GM21737 (cell line): Measurements from ENCODE around the gene RANBP17.

ENCODE experiments used
- ATAC-seq: cut with Tn5 transposase; IDR thresholded peaks from one replicate; pipeline ENCODE4 v1.9.1; 2021; ENCODE audit warnings: mild to moderate bottlenecking, moderate library complexity; ENCODE audit not compliant: unreplicated experiment

Gene RANBP17

DNA sequence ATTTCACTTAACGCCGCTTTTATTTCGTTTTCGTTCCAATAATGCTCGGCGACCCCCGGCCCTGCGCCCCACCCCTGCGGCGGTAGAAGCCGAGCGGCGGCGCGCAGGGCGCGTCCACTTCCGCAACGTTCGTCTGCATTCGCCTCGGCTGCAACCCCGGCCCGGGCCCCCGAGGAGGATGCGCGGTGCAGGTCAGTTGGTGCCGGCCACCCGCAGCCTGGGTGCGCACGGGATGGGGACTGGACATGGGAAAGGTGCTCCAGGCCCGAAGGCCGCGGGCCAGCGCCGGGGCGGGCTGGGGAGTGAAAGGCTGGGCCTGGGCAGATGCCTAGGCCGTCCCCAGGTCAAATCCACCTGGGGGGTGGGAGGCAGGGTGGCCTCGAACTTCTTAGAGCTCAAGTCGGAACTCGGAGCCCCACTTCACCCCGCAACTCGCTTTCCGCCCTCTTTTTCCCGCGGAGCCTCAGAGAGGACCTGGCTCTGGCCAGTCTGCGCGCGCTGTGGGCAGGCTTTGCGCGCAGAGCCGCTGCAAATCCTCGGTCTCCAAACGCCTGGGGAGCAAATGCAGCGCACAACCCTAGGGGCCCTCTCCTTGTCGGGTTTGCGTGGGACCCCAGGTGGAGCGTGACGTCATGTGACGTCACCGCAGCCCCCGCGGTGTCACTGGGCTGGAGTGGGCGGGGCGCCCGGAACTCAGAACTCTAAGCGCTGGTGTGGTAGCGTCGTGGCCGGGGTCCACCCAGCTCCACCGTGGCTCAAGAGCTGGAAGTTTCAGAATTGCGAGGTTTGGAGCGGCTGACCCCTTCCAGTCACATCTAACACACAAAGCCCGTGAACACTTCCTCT lies 450.5 kb downstream of the RANBP17 start:
- no peak for ATAC-seq

DNA sequence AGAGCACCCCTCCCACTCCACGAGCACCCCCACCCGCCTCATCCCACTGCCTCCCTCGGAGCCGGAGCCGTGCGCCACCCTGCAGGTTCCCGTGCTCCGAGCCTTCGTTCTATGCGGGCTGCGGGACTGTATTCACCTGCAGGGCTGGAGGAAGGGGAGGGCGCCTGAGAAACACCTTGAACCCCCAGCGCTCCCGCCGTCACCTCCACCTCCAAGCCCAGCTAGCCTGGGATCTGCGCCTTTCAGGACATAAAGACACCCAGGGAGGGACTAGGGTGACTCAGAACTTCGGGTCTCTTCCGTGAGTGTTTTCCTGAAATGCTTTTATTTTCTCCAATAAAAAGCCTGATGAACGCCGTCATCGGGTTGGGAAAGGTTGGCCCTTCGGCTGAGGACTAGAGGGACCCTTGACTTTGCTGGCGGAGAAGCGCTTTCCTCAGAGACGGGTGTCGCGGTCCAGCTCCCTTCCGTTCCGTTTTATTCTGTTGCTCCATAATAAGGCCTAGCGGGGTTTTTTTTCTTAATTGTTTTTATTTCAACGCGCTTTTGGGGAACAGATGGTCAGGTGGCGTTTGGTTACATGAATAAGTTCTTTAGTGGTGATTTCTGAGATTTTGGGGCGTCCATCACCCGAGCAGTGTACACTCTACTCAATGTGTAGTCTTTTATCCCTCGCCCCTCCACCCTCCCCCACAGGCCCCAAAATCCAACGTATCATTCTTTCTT lies 451.8 kb downstream of the RANBP17 start:
- ATAC-seq, result no peak

DNA sequence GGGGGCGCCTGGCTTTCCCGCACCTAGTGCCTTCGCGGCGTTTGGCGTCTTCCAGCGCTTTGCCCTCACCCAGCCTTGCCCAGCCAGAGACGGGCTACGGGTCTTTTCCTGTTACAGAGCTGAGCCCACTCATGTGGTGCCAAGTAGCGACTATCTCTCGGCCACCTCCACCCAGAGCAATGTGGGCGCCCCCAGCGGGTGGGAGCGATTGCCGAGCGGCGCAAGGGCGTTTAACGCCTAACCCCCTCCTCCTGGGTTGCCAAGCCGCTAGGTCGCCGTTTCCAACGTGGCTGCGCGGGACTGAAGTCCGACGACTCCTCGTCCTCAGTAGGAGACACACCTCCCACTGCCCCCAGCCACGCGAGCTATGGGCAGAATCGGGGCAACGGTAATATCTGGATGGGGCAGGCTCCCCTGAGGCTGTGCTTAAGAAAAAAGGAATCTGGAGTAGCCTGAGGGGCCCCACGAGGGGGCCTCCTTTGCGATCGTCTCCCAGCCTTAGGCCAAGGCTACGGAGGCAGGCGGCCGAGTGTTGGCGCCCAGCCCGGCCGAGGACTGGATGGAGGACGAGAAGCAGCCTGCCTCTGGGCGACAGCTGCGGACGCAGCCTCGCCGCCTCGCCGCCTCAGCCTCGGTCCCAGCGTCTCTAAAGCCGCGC lies 453.0 kb downstream of the RANBP17 start:
- ATAC-seq, result no peak

DNA sequence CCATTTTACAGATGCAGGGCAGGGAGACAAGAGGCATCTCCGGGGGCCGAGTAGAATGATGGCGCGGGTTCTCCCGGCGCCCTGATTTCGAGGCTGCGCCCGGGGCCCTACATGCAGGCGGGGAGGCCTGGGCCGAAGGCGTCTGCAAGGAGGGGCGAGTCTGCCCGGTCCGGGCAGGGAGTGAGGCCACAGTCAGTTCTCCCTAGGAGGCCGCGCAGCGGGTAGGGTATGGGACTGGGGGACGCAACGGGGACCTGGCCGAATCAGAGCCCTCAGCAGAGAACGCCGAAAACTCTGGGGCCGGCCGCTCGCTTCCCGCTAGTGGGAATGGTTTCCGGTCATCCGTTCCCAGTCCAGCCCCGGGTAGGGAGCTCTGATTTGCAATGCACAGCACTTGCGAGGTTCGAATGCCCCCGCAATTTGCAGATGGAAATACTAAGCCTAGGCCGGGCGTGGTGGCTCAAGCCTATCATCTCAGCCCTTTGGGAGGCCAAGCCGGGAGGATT lies 453.6 kb downstream of the RANBP17 start:
- ATAC-seq, result no peak

DNA sequence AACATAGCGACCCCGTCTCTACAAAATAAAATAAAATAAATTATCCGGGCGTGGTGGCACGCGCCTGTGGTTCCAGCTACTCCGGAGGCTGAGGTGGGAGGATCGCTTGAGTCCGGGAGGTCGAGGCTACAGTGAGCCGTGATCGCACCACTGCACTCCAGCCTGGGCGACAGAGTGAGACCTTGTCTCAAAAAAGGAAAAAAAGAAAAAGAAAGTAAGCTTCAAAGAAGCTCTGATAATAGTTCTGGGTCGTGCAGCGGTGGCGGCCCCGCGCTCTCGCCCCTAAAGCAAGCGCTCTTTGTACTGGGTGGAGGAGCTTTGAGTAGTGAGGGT lies 454.1 kb downstream of the RANBP17 start:
- no peak for ATAC-seq

DNA sequence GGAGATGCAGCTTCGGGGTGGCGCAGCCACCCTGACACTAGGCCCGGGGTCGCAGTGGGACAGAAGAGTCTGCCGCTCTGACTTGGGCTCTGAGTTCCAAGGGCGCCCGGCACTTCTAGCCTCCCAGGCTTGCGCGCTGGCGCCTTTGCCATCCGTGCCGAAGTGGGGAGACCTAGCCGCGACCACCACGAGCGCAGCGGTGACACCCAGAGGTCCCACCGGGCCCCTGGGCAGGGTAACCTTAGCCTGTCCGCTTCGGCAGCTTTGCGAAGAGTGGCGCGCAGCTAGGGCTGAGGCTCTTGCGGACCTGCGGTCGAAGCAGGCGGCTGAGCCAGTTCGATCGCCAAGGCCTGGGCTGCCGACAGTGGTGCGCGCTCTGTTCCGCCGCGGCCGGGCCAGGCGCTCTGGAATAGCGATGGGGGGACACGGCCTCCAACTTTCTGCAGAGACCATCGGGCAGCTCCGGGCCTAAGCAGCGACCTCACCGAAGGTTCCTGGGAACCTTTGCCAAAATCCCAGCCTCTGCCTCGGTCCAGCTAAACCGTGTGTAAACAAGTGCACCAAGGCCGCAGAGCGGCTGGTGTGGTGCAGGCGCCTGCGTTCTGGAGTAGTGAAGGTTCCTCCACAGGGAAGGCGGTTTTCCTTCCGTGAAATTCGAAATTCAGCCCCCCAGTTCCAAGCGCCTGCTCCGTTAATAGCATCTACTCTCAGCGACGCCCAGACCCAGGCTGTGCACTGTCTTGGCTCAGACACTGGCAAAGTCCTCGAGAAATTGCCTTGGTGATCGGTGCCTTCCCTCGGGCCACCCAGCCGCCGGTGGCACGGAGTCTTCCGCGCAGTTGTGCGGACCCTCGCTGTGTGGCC lies 454.7 kb downstream of the RANBP17 start:
- no peak for ATAC-seq

DNA sequence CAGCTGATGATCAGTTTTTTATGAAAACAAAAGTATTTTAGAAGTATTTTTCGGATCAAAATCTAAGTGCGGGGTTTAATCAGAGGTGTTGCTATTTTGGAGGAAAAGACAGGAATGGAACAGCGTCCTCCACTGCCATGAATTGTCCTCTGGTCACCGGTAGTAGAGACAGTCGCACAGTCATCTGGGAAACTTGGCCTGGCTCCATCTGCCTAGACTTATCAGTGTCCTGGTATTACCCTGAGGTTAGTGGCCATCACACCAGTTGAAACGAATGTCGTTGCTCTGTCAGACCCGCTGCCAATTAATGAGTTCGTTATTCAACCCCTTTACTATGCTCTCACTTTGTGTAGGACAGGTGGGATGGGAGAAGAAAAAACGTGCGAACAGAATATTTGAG lies 455.4 kb downstream of the RANBP17 start:
- no peak for ATAC-seq

DNA sequence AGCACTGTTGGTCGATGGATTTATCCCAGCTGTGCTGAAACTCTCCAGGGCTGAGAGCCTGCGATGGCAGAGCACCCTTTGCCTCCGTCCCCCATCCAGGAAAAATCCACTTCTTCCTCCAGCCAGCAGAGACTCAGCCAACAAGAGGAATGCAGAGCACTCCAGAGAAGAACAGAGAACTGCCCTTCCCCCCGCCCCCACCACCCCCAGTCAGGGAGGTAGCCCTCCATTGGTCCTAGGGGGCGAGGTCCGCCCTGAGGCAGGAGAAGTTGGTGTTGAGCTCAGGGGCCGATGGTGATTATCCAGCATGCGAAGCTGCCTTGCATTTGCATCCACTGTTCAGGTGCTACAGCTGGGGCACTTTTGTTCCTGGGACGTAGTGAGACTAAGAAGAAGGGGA lies 456.2 kb downstream of the RANBP17 start:
- ATAC-seq, result no peak

DNA sequence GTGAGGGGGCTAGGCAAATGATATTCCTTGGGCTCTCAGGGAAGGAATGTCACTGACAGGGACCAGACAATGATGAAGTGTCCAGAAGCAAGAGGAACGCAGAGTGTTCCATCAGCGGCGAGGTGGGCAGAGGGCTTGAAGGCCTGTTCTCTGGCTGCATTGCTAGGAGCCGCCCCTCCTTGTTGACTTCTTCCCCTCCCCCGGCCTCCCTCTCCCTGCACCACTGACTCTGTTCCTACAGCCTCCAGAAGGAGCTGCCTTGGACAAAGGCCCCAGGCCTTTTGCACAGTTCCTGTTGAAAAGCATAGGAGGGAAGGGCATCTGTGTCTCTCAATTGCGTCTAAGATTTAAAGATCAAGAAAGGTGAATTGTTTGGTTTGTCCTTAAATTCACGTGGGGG lies 459.6 kb downstream of the RANBP17 start:
- ATAC-seq, result no peak

DNA sequence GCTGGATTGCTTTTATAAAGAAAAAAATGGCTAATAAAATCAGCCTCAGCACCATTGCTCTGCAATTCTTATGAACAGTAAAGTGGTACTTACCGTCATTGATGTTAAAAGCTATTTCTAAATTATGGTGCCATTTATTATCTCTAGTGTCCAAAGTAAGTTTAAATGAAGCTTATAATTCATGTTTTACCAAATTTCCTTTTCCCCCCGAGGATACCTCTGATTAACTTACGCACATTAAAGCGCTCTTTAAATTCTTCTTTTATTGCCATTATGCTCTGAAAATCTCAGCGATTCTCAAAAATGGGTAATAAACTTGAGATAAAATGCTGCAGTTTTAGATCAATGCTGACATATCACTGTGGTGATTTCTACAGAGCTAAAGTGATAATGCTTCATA lies 460.7 kb downstream of the RANBP17 start:
- no peak for ATAC-seq

DNA sequence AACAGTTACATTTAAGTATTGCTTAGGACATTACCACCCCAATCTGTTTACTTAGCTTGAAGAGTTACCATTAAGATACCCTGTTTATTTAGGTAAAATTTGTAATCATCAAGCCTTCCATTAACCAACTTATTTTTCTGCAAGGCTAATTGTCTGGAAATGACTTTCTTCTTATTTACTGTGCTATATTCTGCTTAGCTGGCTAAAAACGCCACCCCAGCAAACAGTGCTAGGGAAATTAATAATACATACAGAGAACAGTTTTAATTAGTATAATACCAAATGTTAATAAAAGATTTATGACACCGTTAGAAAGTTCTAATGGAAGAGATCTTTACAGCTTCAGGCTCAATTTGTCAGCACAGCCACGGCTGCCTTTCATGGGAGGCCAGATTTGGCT lies 461.2 kb downstream of the RANBP17 start:
- no peak for ATAC-seq

DNA sequence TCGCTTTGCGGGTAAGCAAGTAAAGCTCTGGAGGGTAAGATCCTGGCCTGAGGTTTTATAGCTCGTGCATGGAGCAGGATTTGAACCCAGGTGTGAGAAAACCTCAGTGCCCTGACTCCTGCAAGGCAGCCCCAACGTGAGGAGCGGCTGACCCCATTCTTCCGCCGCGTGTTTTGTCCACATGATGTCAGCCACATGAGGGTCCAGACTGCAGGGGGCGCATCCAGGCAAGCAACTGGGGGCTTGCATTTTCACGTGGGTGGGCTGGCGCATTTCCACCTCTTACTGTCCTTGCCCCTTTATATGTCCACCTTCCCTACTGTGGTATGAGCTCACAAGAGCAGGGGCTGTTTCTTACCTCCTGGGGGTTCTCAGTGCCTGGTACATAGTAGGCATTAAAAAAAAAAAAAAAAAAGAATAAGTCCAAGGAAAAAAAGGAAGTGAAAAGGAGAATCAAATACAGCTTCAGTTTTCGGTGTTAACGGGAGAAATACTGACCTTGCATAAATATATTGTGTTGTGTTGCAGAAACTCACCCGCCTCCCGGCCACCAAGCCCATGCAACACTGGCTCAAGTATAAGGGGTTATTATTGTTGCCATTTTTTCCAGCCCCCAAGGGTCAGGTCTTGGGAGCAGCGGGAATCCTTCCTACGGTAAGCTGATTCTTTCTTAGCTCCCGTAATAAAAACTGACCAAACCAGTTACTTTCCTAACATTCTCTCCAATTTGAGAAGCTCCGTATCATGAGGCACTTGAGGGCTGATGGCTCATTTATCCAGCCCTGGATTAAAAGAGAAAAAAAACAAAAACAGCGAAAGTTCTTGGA lies 462.2 kb downstream of the RANBP17 start:
- ATAC-seq, result no peak

DNA sequence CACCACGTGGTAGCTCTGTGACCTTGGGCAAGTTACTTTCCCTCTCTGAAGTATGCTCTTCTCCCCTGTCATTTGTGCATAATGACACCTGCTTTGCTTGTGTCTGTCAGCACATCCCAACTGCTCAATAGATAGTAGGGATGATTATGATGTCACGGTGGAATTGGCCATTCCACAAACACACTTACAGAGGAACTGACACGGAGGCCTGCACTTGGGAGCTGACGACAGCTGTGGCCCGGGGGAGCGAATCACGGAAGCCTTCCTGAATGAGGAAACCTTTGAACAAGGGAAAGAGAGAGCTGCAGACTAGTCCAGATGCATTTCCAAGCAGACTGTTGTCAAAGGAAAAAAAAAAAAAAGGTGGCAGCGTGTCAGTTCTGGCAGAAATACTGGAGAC lies 468.2 kb downstream of the RANBP17 start:
- no peak for ATAC-seq

DNA sequence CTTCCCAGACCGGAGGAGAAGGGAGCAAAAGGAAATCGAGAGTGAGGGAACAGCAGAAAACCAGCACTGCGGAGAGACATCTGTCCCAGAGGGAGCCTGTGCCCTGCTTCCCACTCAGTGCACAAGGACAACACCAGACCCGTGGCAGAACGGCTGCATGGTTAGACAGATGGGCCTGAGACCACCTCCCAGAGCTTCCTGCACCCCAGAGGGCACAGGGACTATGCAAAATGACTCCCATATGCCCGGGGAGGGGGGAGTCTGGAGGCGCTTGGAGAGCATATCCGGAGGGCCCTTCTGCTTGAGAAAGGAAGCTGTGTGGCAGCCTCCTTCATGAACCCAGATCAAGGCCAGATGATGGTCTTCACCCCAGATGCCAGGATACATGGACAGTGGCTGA lies 473.8 kb downstream of the RANBP17 start:
- ATAC-seq, result no peak

DNA sequence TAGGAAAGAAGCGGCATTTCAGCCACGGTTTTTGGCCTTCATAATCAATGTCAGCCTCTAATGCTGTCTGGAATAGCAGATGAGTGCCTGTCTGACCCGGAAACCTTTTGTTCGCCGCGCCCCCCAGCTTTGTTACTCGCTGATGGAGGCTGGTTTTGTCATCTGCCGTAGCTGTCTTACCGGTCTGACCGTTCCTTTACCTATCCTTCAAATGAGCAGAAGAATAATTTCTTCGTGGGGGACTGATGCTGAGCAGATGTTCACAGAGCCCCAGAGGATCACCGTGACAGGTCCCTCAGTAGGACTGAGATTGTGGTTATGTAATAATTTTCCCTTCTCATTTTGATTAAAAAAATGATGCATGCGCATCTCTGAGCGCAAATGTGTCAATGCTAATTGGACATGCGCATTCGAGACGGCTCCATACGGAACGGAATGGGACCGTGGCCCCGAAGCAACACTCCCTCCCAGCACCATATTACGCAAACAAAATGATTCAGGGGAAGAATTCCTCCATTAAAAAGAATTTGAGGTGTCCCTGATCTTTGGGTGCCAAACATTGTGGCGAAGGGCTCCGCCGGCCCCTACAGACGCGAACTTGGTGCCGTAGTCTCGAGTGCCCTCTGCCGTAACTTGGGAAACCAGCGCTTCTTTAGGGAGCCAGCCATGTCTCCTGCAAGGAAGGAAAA lies 474.8 kb downstream of the RANBP17 start:
- no peak for ATAC-seq

DNA sequence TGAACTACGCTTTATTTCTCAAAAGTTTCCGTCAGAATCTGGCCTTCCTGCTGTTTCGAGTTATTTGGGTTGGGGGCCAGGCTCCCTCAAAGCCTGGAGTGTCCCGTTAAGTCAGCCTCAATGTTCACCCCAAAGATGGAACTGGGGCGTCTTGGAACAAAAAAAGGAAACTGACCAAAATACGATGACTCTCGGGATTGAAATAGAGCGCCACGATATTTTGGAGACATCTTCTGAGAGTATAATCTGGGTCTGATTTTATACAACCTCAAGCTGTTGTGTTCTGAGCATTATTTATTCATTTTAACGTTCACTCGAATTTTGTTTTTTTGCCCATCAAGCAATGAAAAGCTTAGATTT lies 475.4 kb downstream of the RANBP17 start:
- no peak for ATAC-seq

DNA sequence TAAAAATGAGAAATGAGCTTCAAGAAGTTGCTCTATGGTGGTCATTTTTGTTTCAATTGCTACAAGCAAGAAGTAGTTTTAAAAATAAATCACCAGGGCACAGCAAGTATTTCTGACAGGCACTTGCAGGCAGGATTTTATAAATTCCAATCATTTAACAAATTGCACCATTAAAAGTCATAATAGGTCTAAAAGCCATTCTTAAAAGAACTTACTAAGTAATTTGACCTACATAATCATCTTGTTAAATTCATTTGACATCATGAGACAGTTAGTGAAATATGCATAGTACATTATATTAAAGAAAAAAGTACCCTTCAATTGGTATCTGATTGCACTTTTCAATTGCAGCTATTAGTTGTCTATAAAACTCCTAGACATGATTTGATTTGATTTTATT lies 478.2 kb downstream of the RANBP17 start:
- ATAC-seq, result no peak

DNA sequence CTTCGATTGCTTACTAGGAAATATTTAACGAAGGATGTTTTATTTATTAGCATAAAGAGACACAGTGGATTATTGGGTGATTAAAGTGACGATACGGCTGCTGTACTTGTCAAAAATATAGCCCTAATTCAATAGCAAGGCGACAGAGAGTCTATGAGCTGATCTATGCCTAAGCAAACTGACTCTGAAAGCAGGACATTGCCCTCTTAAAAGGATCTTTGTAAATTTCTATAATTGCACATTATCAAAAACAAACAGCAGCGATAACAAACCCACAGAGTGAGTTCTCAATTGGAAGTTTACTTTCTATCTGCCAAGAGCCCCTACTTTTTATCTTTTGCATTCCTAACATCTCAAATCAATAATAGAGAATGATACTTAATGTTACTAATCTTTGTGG lies 478.7 kb downstream of the RANBP17 start:
- ATAC-seq, result no peak

DNA sequence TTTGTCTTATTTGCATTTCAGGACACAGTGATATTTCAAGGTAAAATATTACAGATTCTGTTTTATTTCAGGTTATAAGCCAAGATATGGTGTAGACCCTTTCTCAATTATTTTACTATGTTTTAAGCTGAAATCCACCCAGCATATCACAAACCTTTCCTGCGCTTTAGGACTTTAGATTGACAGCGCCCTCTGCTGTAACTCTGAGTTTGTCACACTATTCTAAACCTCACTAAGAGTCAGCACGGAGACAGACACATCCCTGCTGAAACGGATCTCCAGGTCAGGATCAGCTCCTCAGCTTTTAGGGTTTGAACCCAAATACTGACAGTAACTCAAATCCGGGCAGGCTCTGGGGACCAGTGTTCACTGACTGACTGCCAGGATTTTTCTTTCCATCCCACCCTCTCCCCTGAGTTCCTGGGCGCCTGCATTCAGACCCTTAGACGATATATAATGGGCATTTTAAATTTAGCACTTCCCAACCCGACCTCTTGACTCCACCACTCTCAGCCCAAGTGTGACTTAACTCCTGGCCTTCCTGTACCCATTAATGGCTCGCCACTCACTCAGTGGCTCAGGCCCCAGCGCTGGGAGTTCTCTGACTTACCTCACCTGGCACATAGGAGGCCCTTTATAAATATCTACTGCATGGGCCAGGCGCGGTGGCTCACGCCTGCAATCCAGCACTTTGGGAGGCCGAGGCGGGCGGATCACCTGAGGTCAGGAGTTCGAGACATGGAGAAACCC lies 480.7 kb downstream of the RANBP17 start:
- ATAC-seq, result peak; percentile 62
